HCT116 (cell line): ENCODE data around the gene PDILT. TPM values are rescaled to one million over a fixed set of nuclear protein-coding genes. Genes with fewer than 3 reads are reported as not detected.

Experiments
- ATAC-seq: fragments of 200-7000 bp; cut with Tn5 transposase; 2 replicates; pipeline ENCODE4 v1.9.1; 2020; ENCODE audit warnings: mild to moderate bottlenecking, moderate library complexity
- BruUV-seq: library from RNA; stranded (reverse); fragments of 400-500 nt; replicated peaks from 2 replicates; lab custom pipeline; 2021; lab: Mats Ljungman, UMichigan
- CTCF ChIA-PET: fragments of 300-600 bp; sonication (Branson Sonifier 250); formaldehyde crosslinking; loops from one replicate; lab custom pipeline; 2021; ENCODE audit warnings: antibody characterized with exemption; lab: Charles Lee
- POLR2A ChIA-PET: fragments of 300-600, 350-600 bp; sonication (Branson Sonifier 250); formaldehyde crosslinking; loops from one replicate; lab custom pipeline; 2021; ENCODE audit warnings: antibody characterized with exemption; lab: Charles Lee
- RAD21 ChIA-PET, 2 experiments: fragments of 300-600 bp; sonication (Branson Sonifier 250); formaldehyde crosslinking; loops; one replicate each; lab custom pipeline; 2023; ENCODE audit warnings: low total read pairs in 2 of 2; ENCODE audit not compliant: uncharacterized antibody in 2 of 2, unreplicated experiment in 2 of 2, low non-redundant PET in 1 of 2; lab: Charles Lee
- DNase-seq: peaks from one replicate; pipeline ENCODE4 v3.0.0-alpha.2; 2010; ENCODE audit warnings: low read depth, low spot score
- H2AFZ ChIP-seq: fragments of 200-600 bp; shearing (Covaris generic), sonication (generic); 2 replicates; pipeline ENCODE4 v1.6.1; 2017; ENCODE audit warnings: low read depth, mixed run types, mixed read lengths, antibody characterized with exemption, low read length; ENCODE audit not compliant: poor library complexity, severe bottlenecking
- H3K27ac ChIP-seq: 2 replicates; pipeline ENCODE4 v1.5.1; 2012; ENCODE audit warnings: low read depth, low read length
- H3K27me3 ChIP-seq: fragments of 200-600 bp; sonication (generic); 2 replicates; pipeline ENCODE4 v1.6.1; 2016; ENCODE audit warnings: mixed run types, low read length, mixed read lengths; ENCODE audit not compliant: insufficient read depth
- H3K36me3 ChIP-seq, 2 experiments: fragments of 200-500 bp in 1 of 2; fragments of 200-600 bp in 1 of 2; sonication (Bioruptor generic) in 1 of 2; sonication (generic) in 1 of 2; 2 replicates each; pipeline versions ENCODE4 v1.5.1 to v1.6.1; 2014 to 2016; ENCODE audit warnings: low read length in 2 of 2, inconsistent platforms in 1 of 2, mixed read lengths in 1 of 2, mixed run types in 1 of 2; ENCODE audit not compliant: insufficient read depth in 2 of 2, control insufficient read depth in 1 of 2
- H3K4me1 ChIP-seq, 2 experiments: fragments of 200-600 bp in 1 of 2; sonication (generic) in 1 of 2; 2 replicates each; pipeline versions ENCODE4 v1.5.1 to v1.6.1; 2012 to 2017; ENCODE audit warnings: low read length in 2 of 2, inconsistent platforms in 1 of 2, mild to moderate bottlenecking in 1 of 2, mixed read lengths in 1 of 2, mixed run types in 1 of 2, moderate library complexity in 1 of 2; ENCODE audit not compliant: insufficient read depth in 2 of 2, control insufficient read depth in 1 of 2
- H3K4me2 ChIP-seq: fragments of 200-600 bp; sonication (generic); 2 replicates; pipeline ENCODE4 v1.6.1; 2017; ENCODE audit warnings: mixed run types, low read length, mixed read lengths
- H3K4me3 ChIP-seq, 2 experiments: fragments of 200-600 bp in 1 of 2; sonication (generic) in 1 of 2; replicated peaks in 1 of 2; 2 replicates each; pipeline ENCODE4 v1.5.1; 2011 to 2016; ENCODE audit warnings: low read length in 2 of 2, control low read depth in 1 of 2, low read depth in 1 of 2, mild to moderate bottlenecking in 1 of 2, mixed read lengths in 1 of 2, mixed run types in 1 of 2
- H3K79me2 ChIP-seq: fragments of 200-600 bp; sonication (generic); 2 replicates; pipeline ENCODE4 v1.6.1; 2017; ENCODE audit warnings: mild to moderate bottlenecking, mixed run types, low read length, moderate library complexity, mixed read lengths; ENCODE audit not compliant: insufficient read depth
- H3K9ac ChIP-seq: fragments of 200-600 bp; sonication (generic); 2 replicates; pipeline ENCODE4 v1.6.1; 2016; ENCODE audit warnings: low read length, mixed read lengths
- H3K9me2 ChIP-seq: fragments of 200-600 bp; sonication (generic), shearing (Covaris generic); 2 replicates; pipeline ENCODE4 v1.6.1; 2017; ENCODE audit warnings: mixed run types, mild to moderate bottlenecking, moderate library complexity; ENCODE audit not compliant: insufficient read depth
- H3K9me3 ChIP-seq, 2 experiments: fragments of 200-500 bp in 1 of 2; fragments of 200-600 bp in 1 of 2; sonication (Bioruptor generic) in 1 of 2; sonication (generic) in 1 of 2; 2 replicates each; pipeline ENCODE4 v1.6.1; 2014 to 2017; ENCODE audit warnings: low read length in 2 of 2, mixed read lengths in 2 of 2, inconsistent platforms in 1 of 2, low read depth in 1 of 2, mild to moderate bottlenecking in 1 of 2, mixed run types in 1 of 2, moderate library complexity in 1 of 2; ENCODE audit not compliant: control insufficient read depth in 1 of 2, insufficient read depth in 1 of 2
- H4K20me1 ChIP-seq: fragments of 200-600 bp; sonication (generic), shearing (Covaris generic); 2 replicates; pipeline ENCODE4 v1.6.1; 2017; ENCODE audit warnings: mixed run types, mild to moderate bottlenecking, moderate library complexity; ENCODE audit not compliant: insufficient read depth
- CBX3 ChIP-seq: IDR thresholded peaks from 2 replicates; pipeline ENCODE4 v1.6.1; 2012; ENCODE audit warnings: low read depth
- EZH2 ChIP-seq: fragments of 200-600 bp; sonication (generic); IDR thresholded peaks from 2 replicates; pipeline ENCODE4 v1.6.1; 2017; ENCODE audit warnings: antibody characterized with exemption, mixed run types
- EZH2phosphoT487 ChIP-seq: fragments of 200-600 bp; IDR thresholded peaks from 2 replicates; pipeline ENCODE4 v1.6.1; 2018; ENCODE audit warnings: antibody characterized with exemption, borderline replicate concordance
- FOSL1 ChIP-seq: IDR thresholded peaks from 2 replicates; pipeline ENCODE4 v1.6.1; 2012; ENCODE audit warnings: low read depth
- POLR2A ChIP-seq: IDR thresholded peaks from 2 replicates; pipeline ENCODE4 v1.7.0; 2011; ENCODE audit warnings: borderline replicate concordance; ENCODE audit not compliant: insufficient read depth, insufficient read length; ENCODE audit errors: extremely low read depth
- RAD21 ChIP-seq: IDR thresholded peaks from 2 replicates; pipeline ENCODE4 v1.6.1; 2012; ENCODE audit warnings: low read depth, mild to moderate bottlenecking
- SRF ChIP-seq: IDR thresholded peaks from 2 replicates; pipeline ENCODE4 v1.6.1; 2012; ENCODE audit warnings: low read depth
- TCF7L2 ChIP-seq: IDR thresholded peaks from 2 replicates; pipeline ENCODE4 v1.7.0; 2011; ENCODE audit warnings: borderline replicate concordance, inconsistent platforms; ENCODE audit not compliant: insufficient read depth, insufficient read length; ENCODE audit errors: extremely low read depth
- ZNF274 ChIP-seq: fragments of 200-500 bp; sonication (Bioruptor generic); IDR thresholded peaks from 2 replicates; pipeline ENCODE4 v1.6.1; 2014; ENCODE audit warnings: mild to moderate bottlenecking, low read depth, low read length, inconsistent platforms
- intact Hi-C: fragments of 100-400 bp; cut with micrococcal nuclease; formaldehyde crosslinking; loops from 2 replicates; pipeline ENCODE4 v1.10.0; 2022
- total RNA-seq: library from RNA; stranded (reverse); gene quantifications from one replicate; pipeline ENCODE4 v1.2.1, GENCODE V29; 2021; ENCODE audit not compliant: unreplicated experiment
- TF ChIP-seq, protein P1 (sequence below): IDR thresholded peaks from 2 replicates; pipeline ENCODE4 v1.6.1; 2012
- TF ChIP-seq, protein P2 (sequence below), 3 experiments: fragments of 200-600 bp in 1 of 3; sonication (generic) in 1 of 3; IDR thresholded peaks in 2 of 3; conservative IDR thresholded peaks in 1 of 3; 2 replicates each; pipeline ENCODE4 v1.5.1; 2012 to 2017; ENCODE audit warnings: low read depth in 2 of 3, low read length in 2 of 3, antibody characterized with exemption in 1 of 3, borderline replicate concordance in 1 of 3, control low read depth in 1 of 3, mild to moderate bottlenecking in 1 of 3, mixed read lengths in 1 of 3, mixed run types in 1 of 3, moderate library complexity in 1 of 3; ENCODE audit not compliant: insufficient read depth in 1 of 3
- TF ChIP-seq, protein P3 (sequence below): IDR thresholded peaks from 2 replicates; pipeline ENCODE4 v1.6.1; 2012; ENCODE audit warnings: low read depth

PDILT gene
- total RNA-seq, 1 experiment from 2014 or later, result not detected

DNA sequence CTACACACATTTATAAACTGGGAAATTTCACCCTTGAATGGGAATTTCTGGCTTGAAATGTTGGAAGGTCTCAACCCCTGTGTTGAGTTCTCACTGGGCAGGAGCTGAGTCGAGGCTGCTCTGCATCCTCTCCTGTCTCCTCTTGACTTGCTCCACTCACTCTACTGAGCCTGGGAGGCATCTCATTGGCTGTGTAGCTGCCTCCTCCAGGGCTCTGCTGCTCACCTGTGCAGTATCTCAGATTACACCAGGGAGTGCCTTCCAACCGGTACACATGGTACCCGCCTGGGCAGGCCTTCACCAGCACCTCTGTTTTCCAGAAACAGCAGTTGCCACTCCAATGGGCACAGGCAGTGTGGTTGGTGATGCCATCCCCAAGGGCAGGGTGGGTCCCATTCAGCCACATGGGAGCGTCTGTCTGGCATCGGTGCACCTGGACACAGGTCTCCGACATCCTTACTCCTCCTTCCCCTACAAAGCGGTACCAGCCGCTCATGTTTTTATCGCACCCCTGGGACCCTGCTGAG lies 80.9 kb downstream of the PDILT start:
- H3K4me3 ChIP-seq, result no peak overlapping the region
- H3K36me3 ChIP-seq, result no peaks in the 10 kb centered on the region
- no peak overlapping the region for H3K9ac ChIP-seq
- H3K9me3 ChIP-seq, result no peaks in the 10 kb centered on the region
- no peak for ATAC-seq
- no peaks in the 10 kb centered on the region for H3K4me1 ChIP-seq
- TF ChIP-seq, protein P1, sequence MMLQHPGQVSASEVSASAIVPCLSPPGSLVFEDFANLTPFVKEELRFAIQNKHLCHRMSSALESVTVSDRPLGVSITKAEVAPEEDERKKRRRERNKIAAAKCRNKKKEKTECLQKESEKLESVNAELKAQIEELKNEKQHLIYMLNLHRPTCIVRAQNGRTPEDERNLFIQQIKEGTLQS, result no peak
- no peak for TF ChIP-seq SRF
- TF ChIP-seq TCF7L2, result no peak
- no peak for TF ChIP-seq EZH2
- TF ChIP-seq FOSL1, result no peak
- no peak for TF ChIP-seq CBX3
- TF ChIP-seq RAD21, result no peak
- H3K79me2 ChIP-seq, result no peaks in the 10 kb centered on the region
- no peaks in the 10 kb centered on the region for H3K9me2 ChIP-seq
- DNase-seq, result no peak
- H3K27ac ChIP-seq, result no peak overlapping the region
- intact Hi-C loops, result no loop called here
- POLR2A ChIA-PET, result no interaction called here
- no peak overlapping the region for H3K4me2 ChIP-seq
- BruUV-seq, result no TSS peak
- H3K27me3 ChIP-seq, result peaks cover 23% of the 10 kb centered on the region
- no peak overlapping the region for H2AFZ ChIP-seq
- RAD21 ChIA-PET, result no interaction called here
- no peaks in the 10 kb centered on the region for H4K20me1 ChIP-seq
- CTCF ChIA-PET, result no interaction called here

DNA sequence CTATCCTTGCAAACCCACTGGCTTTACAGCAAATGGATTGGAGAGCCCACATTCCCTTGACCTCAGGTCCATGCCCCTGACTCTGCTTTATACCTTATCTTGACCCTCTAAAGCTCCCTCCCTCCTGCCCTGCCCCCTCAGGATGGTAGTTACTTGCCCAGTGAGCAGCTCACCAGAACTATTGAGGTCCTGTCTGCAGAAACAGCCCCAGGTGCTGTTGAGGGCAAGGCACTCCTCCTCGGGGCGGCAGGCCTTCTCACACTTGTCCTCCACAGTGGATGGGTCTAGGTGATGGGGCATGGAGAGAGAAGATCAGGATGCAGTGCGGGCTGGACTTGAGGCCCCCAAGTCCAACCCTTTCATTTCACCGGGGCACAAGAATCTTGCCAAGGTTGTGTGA lies 81.8 kb downstream of the PDILT start:
- RAD21 ChIA-PET, result no interaction called here
- no peak for ATAC-seq
- Histone ChIP-seq H3K79me2 (no peaks in the 10 kb centered on the region), H3K4me3 (no peak overlapping the region)
- TF ChIP-seq POLR2A, result no peak
- TF ChIP-seq, protein P2, sequence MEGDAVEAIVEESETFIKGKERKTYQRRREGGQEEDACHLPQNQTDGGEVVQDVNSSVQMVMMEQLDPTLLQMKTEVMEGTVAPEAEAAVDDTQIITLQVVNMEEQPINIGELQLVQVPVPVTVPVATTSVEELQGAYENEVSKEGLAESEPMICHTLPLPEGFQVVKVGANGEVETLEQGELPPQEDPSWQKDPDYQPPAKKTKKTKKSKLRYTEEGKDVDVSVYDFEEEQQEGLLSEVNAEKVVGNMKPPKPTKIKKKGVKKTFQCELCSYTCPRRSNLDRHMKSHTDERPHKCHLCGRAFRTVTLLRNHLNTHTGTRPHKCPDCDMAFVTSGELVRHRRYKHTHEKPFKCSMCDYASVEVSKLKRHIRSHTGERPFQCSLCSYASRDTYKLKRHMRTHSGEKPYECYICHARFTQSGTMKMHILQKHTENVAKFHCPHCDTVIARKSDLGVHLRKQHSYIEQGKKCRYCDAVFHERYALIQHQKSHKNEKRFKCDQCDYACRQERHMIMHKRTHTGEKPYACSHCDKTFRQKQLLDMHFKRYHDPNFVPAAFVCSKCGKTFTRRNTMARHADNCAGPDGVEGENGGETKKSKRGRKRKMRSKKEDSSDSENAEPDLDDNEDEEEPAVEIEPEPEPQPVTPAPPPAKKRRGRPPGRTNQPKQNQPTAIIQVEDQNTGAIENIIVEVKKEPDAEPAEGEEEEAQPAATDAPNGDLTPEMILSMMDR (IDR thresholded peaks at IDR 0.05 in 2 of 3, conservative IDR thresholded peaks at IDR 0.05 in 1 of 3; ENCODE audit: borderline replicate concordance in 1 of 3, insufficient read depth in 1 of 3, low read depth in 2 of 3, low read length in 2 of 3), result no peak
- no peak for TF ChIP-seq CBX3
- no peak for TF ChIP-seq RAD21
- TF ChIP-seq, protein P3, sequence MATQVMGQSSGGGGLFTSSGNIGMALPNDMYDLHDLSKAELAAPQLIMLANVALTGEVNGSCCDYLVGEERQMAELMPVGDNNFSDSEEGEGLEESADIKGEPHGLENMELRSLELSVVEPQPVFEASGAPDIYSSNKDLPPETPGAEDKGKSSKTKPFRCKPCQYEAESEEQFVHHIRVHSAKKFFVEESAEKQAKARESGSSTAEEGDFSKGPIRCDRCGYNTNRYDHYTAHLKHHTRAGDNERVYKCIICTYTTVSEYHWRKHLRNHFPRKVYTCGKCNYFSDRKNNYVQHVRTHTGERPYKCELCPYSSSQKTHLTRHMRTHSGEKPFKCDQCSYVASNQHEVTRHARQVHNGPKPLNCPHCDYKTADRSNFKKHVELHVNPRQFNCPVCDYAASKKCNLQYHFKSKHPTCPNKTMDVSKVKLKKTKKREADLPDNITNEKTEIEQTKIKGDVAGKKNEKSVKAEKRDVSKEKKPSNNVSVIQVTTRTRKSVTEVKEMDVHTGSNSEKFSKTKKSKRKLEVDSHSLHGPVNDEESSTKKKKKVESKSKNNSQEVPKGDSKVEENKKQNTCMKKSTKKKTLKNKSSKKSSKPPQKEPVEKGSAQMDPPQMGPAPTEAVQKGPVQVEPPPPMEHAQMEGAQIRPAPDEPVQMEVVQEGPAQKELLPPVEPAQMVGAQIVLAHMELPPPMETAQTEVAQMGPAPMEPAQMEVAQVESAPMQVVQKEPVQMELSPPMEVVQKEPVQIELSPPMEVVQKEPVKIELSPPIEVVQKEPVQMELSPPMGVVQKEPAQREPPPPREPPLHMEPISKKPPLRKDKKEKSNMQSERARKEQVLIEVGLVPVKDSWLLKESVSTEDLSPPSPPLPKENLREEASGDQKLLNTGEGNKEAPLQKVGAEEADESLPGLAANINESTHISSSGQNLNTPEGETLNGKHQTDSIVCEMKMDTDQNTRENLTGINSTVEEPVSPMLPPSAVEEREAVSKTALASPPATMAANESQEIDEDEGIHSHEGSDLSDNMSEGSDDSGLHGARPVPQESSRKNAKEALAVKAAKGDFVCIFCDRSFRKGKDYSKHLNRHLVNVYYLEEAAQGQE, result no peak
- TF ChIP-seq ZNF274, result no peak
- TF ChIP-seq SRF, result no peak
- no peak for TF ChIP-seq FOSL1
- TF ChIP-seq EZH2phosphoT487, result no peak
- TF ChIP-seq, all 23 proteins: peak for 0
- intact Hi-C loops, result no loop called here
- DNase-seq, result no peak
- Histone ChIP-seq H3K9me2 (no peaks in the 10 kb centered on the region), H3K4me2 (no peak overlapping the region), H3K27ac (no peak overlapping the region), H3K9ac (no peak overlapping the region), H3K36me3 (no peaks in the 10 kb centered on the region), H2AFZ (no peak overlapping the region), H3K27me3 (peaks cover 31% of the 10 kb centered on the region), H4K20me1 (no peaks in the 10 kb centered on the region), H3K4me1 (no peaks in the 10 kb centered on the region), H3K9me3 (no peaks in the 10 kb centered on the region)
- ChIA-PET CTCF (no interaction called here), POLR2A (no interaction called here)
- BruUV-seq, result no TSS peak
